H1 (cell line): ENCODE results near the gene PPP1R7. TPM values are rescaled to one million over a fixed set of nuclear protein-coding genes. Genes with fewer than 3 reads are reported as not detected.

Source experiments
- CTCF ChIA-PET: fragments of 300-600 bp; sonication (Branson Sonifier 250); formaldehyde crosslinking; loops from one replicate; lab custom pipeline; 2021; ENCODE audit not compliant: partially characterized antibody; lab: Charles Lee
- POLR2A ChIA-PET: fragments of 300-600 bp; sonication (Branson Sonifier 250); formaldehyde crosslinking; loops from one replicate; lab custom pipeline; 2021; ENCODE audit warnings: inconsistent platforms; ENCODE audit not compliant: partially characterized antibody; lab: Charles Lee
- DNase-seq, 2 experiments: peaks; one replicate each; pipeline versions ENCODE4 v3.0.0 to v3.0.0-alpha.2; 2010 to 2022; ENCODE audit warnings: low spot score in 2 of 2, low read depth in 1 of 2, mixed read lengths in 1 of 2
- FAIRE-seq: peaks from 2 replicates; lab custom pipeline; 2011; peaks lifted over from hg19 to GRCh38; lab: Jason Lieb, UNC
- H2AFZ ChIP-seq: 2 replicates; pipeline ENCODE4 v1.8.1; 2012; ENCODE audit warnings: low read length, inconsistent platforms
- H2AK5ac ChIP-seq: 2 replicates; pipeline ENCODE4 v1.6.1; 2013; ENCODE audit warnings: low read depth, low read length
- H2BK120ac ChIP-seq: replicated peaks from 2 replicates; pipeline ENCODE3; 2013; ENCODE audit warnings: low read depth, low read length, inconsistent platforms
- H2BK12ac ChIP-seq: 2 replicates; pipeline ENCODE4 v1.6.1; 2013; ENCODE audit warnings: low read depth, low read length
- H2BK15ac ChIP-seq: 2 replicates; pipeline ENCODE4 v1.6.1; 2013; ENCODE audit warnings: low read length
- H2BK20ac ChIP-seq: 2 replicates; pipeline ENCODE4 v1.6.1; 2013; ENCODE audit warnings: low read length
- H2BK5ac ChIP-seq: 2 replicates; pipeline ENCODE4 v1.6.1; 2013; ENCODE audit warnings: low read depth, low read length
- H3K14ac ChIP-seq: 2 replicates; pipeline ENCODE4 v1.6.1; 2013; ENCODE audit warnings: inconsistent platforms; ENCODE audit not compliant: insufficient read length
- H3K18ac ChIP-seq: 2 replicates; pipeline ENCODE4 v1.6.1; 2013; ENCODE audit warnings: low read length; ENCODE audit errors: extremely low read depth
- H3K23ac ChIP-seq: 2 replicates; pipeline ENCODE4 v1.6.1; 2013; ENCODE audit warnings: inconsistent platforms; ENCODE audit not compliant: insufficient read length
- H3K23me2 ChIP-seq: 2 replicates; pipeline ENCODE4 v1.6.1; 2013; ENCODE audit warnings: low read depth, low read length
- H3K27ac ChIP-seq: 2 replicates; pipeline ENCODE4 v1.6.1; 2011; ENCODE audit warnings: low read depth, low read length, inconsistent platforms
- H3K27me3 ChIP-seq, 4 experiments: replicated peaks in 1 of 4; 1 replicate in 1 of 4; 2 replicates in 3 of 4; pipeline versions ENCODE4 v1.6.1 to v1.8.1; 2011 to 2013; ENCODE audit warnings: low read length in 3 of 4, mild to moderate bottlenecking in 3 of 4, inconsistent platforms in 2 of 4, mixed read lengths in 2 of 4, moderate library complexity in 1 of 4; ENCODE audit not compliant: control insufficient read depth in 3 of 4, insufficient read depth in 3 of 4; ENCODE audit errors: extremely low read depth in 1 of 4
- H3K36me3 ChIP-seq, 4 experiments: 2 replicates each; pipeline versions ENCODE4 v1.6.1 to v1.8.1; 2011 to 2013; ENCODE audit warnings: mild to moderate bottlenecking in 4 of 4, low read length in 3 of 4, moderate library complexity in 2 of 4, control low read depth in 1 of 4, inconsistent platforms in 1 of 4; ENCODE audit not compliant: insufficient read depth in 4 of 4, control insufficient read depth in 2 of 4
- H3K4ac ChIP-seq: replicated peaks from 2 replicates; pipeline ENCODE3; 2013; ENCODE audit warnings: low read length, low read depth, mixed read lengths, inconsistent platforms; ENCODE audit not compliant: insufficient read length
- H3K4me1 ChIP-seq, 4 experiments: replicated peaks in 1 of 4; 1 replicate in 1 of 4; 2 replicates in 3 of 4; pipeline versions ENCODE4 v1.6.1 to v1.8.1; 2011 to 2013; ENCODE audit warnings: low read length in 3 of 4, inconsistent platforms in 2 of 4, mixed read lengths in 1 of 4; ENCODE audit not compliant: insufficient read depth in 4 of 4, control insufficient read depth in 3 of 4
- H3K4me2 ChIP-seq, 2 experiments: 2 replicates each; pipeline versions ENCODE4 v1.6.1 to v1.8.1; 2011 to 2013; ENCODE audit warnings: low read depth in 2 of 2, low read length in 2 of 2, control low read depth in 1 of 2, inconsistent platforms in 1 of 2, mild to moderate bottlenecking in 1 of 2; ENCODE audit not compliant: insufficient read depth in 1 of 2
- H3K4me3 ChIP-seq, 4 experiments: fragments of 200-600, 300-600 bp in 1 of 4; sonication (generic), shearing (Covaris generic), sonication (Bioruptor Twin) in 1 of 4; 2 replicates each; pipeline versions ENCODE4 v1.5.1 to v1.8.1; 2011 to 2016; ENCODE audit warnings: low read length in 4 of 4, low read depth in 3 of 4, control low read depth in 2 of 4, inconsistent platforms in 2 of 4, mild to moderate bottlenecking in 2 of 4, mixed read lengths in 1 of 4, moderate library complexity in 1 of 4; ENCODE audit not compliant: insufficient read depth in 2 of 4; ENCODE audit errors: extremely low read depth in 1 of 4
- H3K56ac ChIP-seq: replicated peaks from 2 replicates; pipeline ENCODE3; 2013; ENCODE audit warnings: low read depth, mild to moderate bottlenecking, mixed read lengths, low read length, inconsistent platforms; ENCODE audit not compliant: insufficient read length
- H3K79me1 ChIP-seq: 2 replicates; pipeline ENCODE4 v1.6.1; 2013; ENCODE audit warnings: low read depth, low read length, control low read depth
- H3K79me2 ChIP-seq, 2 experiments: 2 replicates each; pipeline versions ENCODE4 v1.6.1 to v1.8.1; 2012 to 2013; ENCODE audit warnings: low read length in 2 of 2, mild to moderate bottlenecking in 2 of 2, inconsistent platforms in 1 of 2; ENCODE audit not compliant: insufficient read depth in 2 of 2, control insufficient read depth in 1 of 2
- H3K9ac ChIP-seq, 4 experiments: replicated peaks in 1 of 4; 1 replicate in 1 of 4; 2 replicates in 3 of 4; pipeline versions ENCODE4 v1.6.1 to v1.8.1; 2011 to 2013; ENCODE audit warnings: low read depth in 3 of 4, low read length in 3 of 4, control low read depth in 2 of 4, mild to moderate bottlenecking in 2 of 4, moderate library complexity in 2 of 4, inconsistent platforms in 1 of 4; ENCODE audit errors: extremely low read depth in 1 of 4
- H3K9me3 ChIP-seq, 2 experiments: 2 replicates each; pipeline versions ENCODE4 v1.6.1 to v1.8.1; 2012 to 2013; ENCODE audit warnings: mild to moderate bottlenecking in 2 of 2, moderate library complexity in 2 of 2, control low read depth in 1 of 2, inconsistent platforms in 1 of 2, low read depth in 1 of 2, low read length in 1 of 2, mixed read lengths in 1 of 2; ENCODE audit not compliant: insufficient read depth in 2 of 2
- H4K20me1 ChIP-seq, 2 experiments: replicated peaks in 1 of 2; 2 replicates each; pipeline versions ENCODE3 to v1.8.1; 2011 to 2013; ENCODE audit warnings: inconsistent platforms in 2 of 2, low read length in 2 of 2, mild to moderate bottlenecking in 1 of 2; ENCODE audit not compliant: insufficient read depth in 2 of 2, control insufficient read depth in 1 of 2
- H4K5ac ChIP-seq: 2 replicates; pipeline ENCODE4 v1.6.1; 2013; ENCODE audit warnings: low read length, low read depth, mixed read lengths, inconsistent platforms; ENCODE audit not compliant: insufficient read length
- H4K8ac ChIP-seq: 2 replicates; pipeline ENCODE4 v1.8.0; 2013; ENCODE audit warnings: mild to moderate bottlenecking, moderate library complexity, low read length, inconsistent platforms; ENCODE audit not compliant: insufficient read depth; ENCODE audit errors: extremely low read depth
- H4K91ac ChIP-seq: replicated peaks from 2 replicates; pipeline ENCODE3; 2013; ENCODE audit warnings: low read length, mixed read lengths, inconsistent platforms; ENCODE audit not compliant: insufficient read length
- ATF3 ChIP-seq: IDR thresholded peaks from 2 replicates; pipeline ENCODE4 v1.6.1; 2011; ENCODE audit warnings: low read depth, mild to moderate bottlenecking, low read length; ENCODE audit not compliant: insufficient read depth
- CHD2 ChIP-seq: IDR thresholded peaks from 2 replicates; pipeline ENCODE4 v1.6.1; 2012; ENCODE audit warnings: low read length, improper control_type of control experiment
- E2F6 ChIP-seq: IDR thresholded peaks from 2 replicates; pipeline ENCODE4 v1.6.1; 2012; ENCODE audit warnings: inconsistent platforms
- EZH2 ChIP-seq: fragments of 200-600 bp; sonication (generic); IDR thresholded peaks from 2 replicates; pipeline ENCODE4 v1.7.1; 2012; ENCODE audit warnings: low read depth, mild to moderate bottlenecking, moderate library complexity, low read length, inconsistent platforms; ENCODE audit not compliant: severe bottlenecking
- HDAC2 ChIP-seq, 2 experiments: fragments of 300-600 bp in 1 of 2; sonication (generic) in 1 of 2; IDR thresholded peaks; 2 replicates each; pipeline ENCODE4 v1.6.1; 2011 to 2012; ENCODE audit warnings: low read depth in 2 of 2, low read length in 2 of 2, mild to moderate bottlenecking in 2 of 2, moderate library complexity in 2 of 2, borderline replicate concordance in 1 of 2, inconsistent platforms in 1 of 2
- HDAC6 ChIP-seq: IDR thresholded peaks from one replicate; pipeline ENCODE4 v1.7.1; 2012; ENCODE audit warnings: low read depth, mild to moderate bottlenecking, inconsistent platforms, low read length, moderate library complexity
- MAX ChIP-seq: IDR thresholded peaks from 2 replicates; pipeline ENCODE4 v1.6.1; 2012; ENCODE audit warnings: inconsistent platforms
- SIN3A ChIP-seq, 2 experiments: IDR thresholded peaks in 1 of 2; conservative IDR thresholded peaks in 1 of 2; 2 replicates each; pipeline ENCODE4 v1.6.1; 2011 to 2012; ENCODE audit warnings: low read length in 2 of 2, improper control_type of control experiment in 1 of 2, low read depth in 1 of 2, mild to moderate bottlenecking in 1 of 2
- SP2 ChIP-seq: IDR thresholded peaks from 2 replicates; pipeline ENCODE4 v1.6.1; 2012; ENCODE audit warnings: mild to moderate bottlenecking, low read length, inconsistent platforms
- WGBS, 2 experiments: shearing (Covaris generic) in 1 of 2; methylation state at CpG; one replicate each; pipeline versions ENCODE4 v1.1.6 to v1.1.7; 2013 to 2015; ENCODE audit warnings: low lambda C conversion rate in 2 of 2, mixed read lengths in 2 of 2, inconsistent platforms in 1 of 2, low coverage in 1 of 2, missing lambda C conversion rate in 1 of 2; ENCODE audit not compliant: insufficient replicate concordance in 2 of 2, insufficient coverage in 1 of 2, insufficient read length in 1 of 2; ENCODE audit errors: extremely low coverage in 1 of 2, missing lambda C conversion rate in 1 of 2; 5-methylcytosine and 5-hydroxymethylcytosine counted together
- polyA plus RNA-seq, 7 experiments: library from polyadenylated mRNA; depleted of rRNA in 3 of 7; stranded (reverse) in 5 of 7; unstranded in 2 of 7; fragments of >200 nt in 5 of 7; fragments of 200-250 nt in 2 of 7; gene quantifications; 1 replicate in 5 of 7; 2 replicates in 1 of 7; 4 replicates in 1 of 7; pipeline versions ENCODE4 v1.2.1 to v1.2.3, GENCODE V29; 2011 to 2013; ENCODE audit warnings: missing spikeins in 2 of 7, mixed read lengths in 2 of 7
- total RNA-seq: library from RNA; stranded (reverse); fragmentation: NEBNext Ultra II Directional; extraction: Animal tissue kit (Norgen Biotek cat#: 25700); gene quantifications from 2 replicates; pipeline ENCODE4 v1.2.1, GENCODE V29; 2021

The PPP1R7 gene
- total and polyA plus RNA-seq, 2 of the 8 experiments (the other 6 are each of a cell fraction or from before 2014, with no cell fraction given): 22.2 to 64.0 TPM

- peaks cover 0 to 29% (median 6%) of the 10 kb centered on the region in 4 experiments; a peak in 4 of 8 replicates for H3K36me3 ChIP-seq
These were observed 40.1 kb upstream of the PPP1R7 start for GRCh38 chr2:241110089-241110606.

More at GRCh38 chr2:241110089-241110606, 40.1 kb upstream of the PPP1R7 start:
- Histone ChIP-seq H3K4me3 (no peak overlapping the region), H2BK5ac (no peak overlapping the region; the same call in 1 of the 2 replicates), H2AK5ac (no peak overlapping the region), H3K4ac (no peak overlapping the region), H4K8ac (no peak overlapping the region), H3K27ac (no peak overlapping the region), H3K56ac (no peak overlapping the region), H4K5ac (no peak overlapping the region), H2BK120ac (no peak overlapping the region), H3K18ac (no peak overlapping the region), H3K14ac (no peak overlapping the region), H2BK12ac (no peak overlapping the region), H3K27me3 (no peaks in the 10 kb centered on the region), H2AFZ (no peak overlapping the region), H3K79me1 (no peaks in the 10 kb centered on the region; the same call in 1 of the 2 replicates), H3K23me2 (no peaks in the 10 kb centered on the region; the same call in 1 of the 2 replicates), H3K4me1 (no peaks in the 10 kb centered on the region), H2BK20ac (no peak overlapping the region), H3K23ac (no peak overlapping the region), H3K9me3 (no peaks in the 10 kb centered on the region), H3K9ac (no peak overlapping the region), H3K4me2 (no peak overlapping the region), H2BK15ac (no peak overlapping the region), H3K79me2 (no peaks in the 10 kb centered on the region), H4K91ac (no peak overlapping the region), H4K20me1 (peaks cover 3 to 6% of the 10 kb centered on the region in 2 experiments)
- FAIRE-seq: no peak
- DNase-seq: no peak
- TF ChIP-seq SP2 (no peak), EZH2 (no peak), MAX (no peak), SIN3A (conservative IDR thresholded peaks at IDR 0.05 in 1 of 2, IDR thresholded peaks at IDR 0.05 in 1 of 2; ENCODE audit: low read depth in 1 of 2, low read length in 2 of 2) (no peak), HDAC6 (no peak), HDAC2 (IDR thresholded peaks at IDR 0.05; ENCODE audit: borderline replicate concordance in 1 of 2, low read depth in 2 of 2, low read length in 2 of 2) (no peak), E2F6 (no peak), CHD2 (no peak), ATF3 (no peak)
- ChIA-PET CTCF (interaction anchor here (0.6 to 0.8 kb wide), 2 partner anchors 15 to 32 kb away, joined by 3 to 5 read pairs; no protein-coding TSS in a partner anchor), POLR2A (interaction anchor here (0.6 to 1.7 kb wide), 2 partner anchors 14 to 374 kb away, joined by 5 read pairs; no protein-coding TSS in a partner anchor)
- WGBS, 2 experiments: 83% methylated on average over 9 of the region's 9 CpGs; no CpG with 5 or more reads in 1 of the 2 experiments
